ENCODE results near the gene MC1R.
"Not testable (repeated sequence)": the region's sequence is repeated elsewhere in the genome, so short reads cannot be mapped to it uniquely, and the experiment has no call there.

MC1R gene

GRCh38 chr16:89964201-89964600 lies 45.5 kb downstream of the MC1R start:
- no peak for DNase-seq

GRCh38 chr16:89965447-89966225 lies 47.0 kb downstream of the MC1R start:
- DNase-seq = no peak

GRCh38 chr16:89966756-89967155 lies 48.1 kb downstream of the MC1R start:
- DNase-seq = no peak

- not testable (repeated sequence) for DNase-seq
Observed at GRCh38 chr16:89967436-89967835, 48.8 kb downstream of the MC1R start.

- DNase-seq = not testable (repeated sequence)
Observed at GRCh38 chr16:89968074-89968473, 49.4 kb downstream of the MC1R start.

GRCh38 chr16:89969741-89970410 lies 51.2 kb downstream of the MC1R start:
- no peak for DNase-seq
